HG02678 (cell line): ENCODE results near the gene UTS2R.
A peak's percentile ranks its signal among the peaks of the same experiment; 100 is the strongest.
"Not testable (repeated sequence)": the region's sequence is repeated elsewhere in the genome, so short reads cannot be mapped to it uniquely, and the experiment has no call there.

Source experiments
- ATAC-seq: cut with Tn5 transposase; IDR thresholded peaks from one replicate; pipeline ENCODE4 v1.9.1; 2021; ENCODE audit warnings: mild to moderate bottlenecking, moderate library complexity; ENCODE audit not compliant: unreplicated experiment

UTS2R gene

DNA sequence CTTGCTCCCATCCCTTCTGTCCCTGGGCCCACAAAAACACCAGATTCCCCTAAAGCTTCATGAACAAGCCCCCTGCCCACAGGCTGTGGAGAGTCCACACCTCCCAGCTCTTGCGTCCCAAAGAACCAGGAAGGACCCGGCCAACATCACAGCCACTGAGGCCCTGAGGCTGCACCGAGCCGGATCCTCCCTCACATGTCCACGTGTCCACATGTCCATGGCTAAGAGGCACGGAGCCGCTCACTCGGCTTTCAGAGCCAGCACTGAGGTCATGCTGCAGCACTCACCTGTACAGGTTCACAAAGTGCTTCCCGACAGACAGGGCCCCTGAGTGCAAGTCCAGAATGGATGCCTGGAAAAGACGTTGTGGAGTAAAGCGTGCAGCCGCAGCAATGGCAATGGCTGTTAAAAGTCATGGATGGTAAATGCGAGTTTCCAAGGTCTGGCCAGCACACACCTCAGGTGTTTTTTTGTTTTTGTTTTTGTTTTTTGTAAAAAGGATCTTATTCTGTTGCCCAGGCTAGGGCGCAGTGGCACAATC lies 34.6 kb downstream of the UTS2R start:
- ATAC-seq: no peak

DNA sequence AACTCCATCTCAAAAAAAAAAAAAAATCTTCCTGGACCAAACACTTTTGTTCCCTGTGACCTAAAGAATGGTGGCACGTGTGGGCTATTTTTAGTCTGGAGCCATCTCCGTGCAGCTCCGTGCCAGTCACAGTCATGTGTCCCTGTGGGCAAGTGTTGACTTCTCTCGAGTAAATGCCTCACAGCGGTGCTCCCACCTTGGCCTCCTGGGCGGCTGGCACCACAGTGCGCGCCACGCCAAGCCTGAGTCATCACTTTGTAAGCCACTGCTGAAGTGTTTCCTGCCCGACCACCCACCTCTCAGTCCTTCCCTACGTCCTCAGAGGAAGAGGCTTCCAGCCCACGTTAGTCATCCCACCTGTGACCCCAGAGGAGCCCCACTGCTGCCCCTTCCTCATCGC lies 35.7 kb downstream of the UTS2R start:
- ATAC-seq: no peak

DNA sequence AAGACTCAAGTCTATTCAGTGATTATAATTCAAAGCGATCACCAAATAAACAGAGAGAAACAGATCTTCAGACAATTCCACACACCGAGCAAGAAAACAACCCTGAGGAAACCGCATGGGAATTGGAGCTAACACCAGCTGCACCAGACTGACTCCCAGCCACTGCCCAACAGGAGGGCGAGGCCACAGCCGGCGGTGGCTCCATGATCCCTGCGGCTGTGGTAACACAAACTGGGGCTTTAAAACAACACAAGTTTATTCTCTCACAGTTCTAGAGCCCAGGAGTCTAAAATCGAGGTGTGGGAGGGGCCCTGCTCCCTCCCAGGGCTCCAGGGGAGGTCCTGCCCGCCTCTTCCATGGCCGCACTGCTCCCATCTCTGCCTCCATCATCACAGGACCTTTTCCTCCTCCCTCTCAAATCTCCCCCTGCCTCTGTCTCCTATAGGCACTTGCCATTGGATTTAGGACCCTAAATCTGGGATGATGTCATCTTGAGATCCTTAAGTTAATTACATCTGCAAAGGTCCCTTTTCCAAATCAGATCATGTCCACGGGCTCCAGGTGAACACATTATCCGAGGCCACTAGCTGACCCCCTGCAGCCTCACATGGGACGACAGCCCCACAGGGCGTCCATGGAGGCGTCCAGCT lies 36.8 kb downstream of the UTS2R start:
- no peak for ATAC-seq

DNA sequence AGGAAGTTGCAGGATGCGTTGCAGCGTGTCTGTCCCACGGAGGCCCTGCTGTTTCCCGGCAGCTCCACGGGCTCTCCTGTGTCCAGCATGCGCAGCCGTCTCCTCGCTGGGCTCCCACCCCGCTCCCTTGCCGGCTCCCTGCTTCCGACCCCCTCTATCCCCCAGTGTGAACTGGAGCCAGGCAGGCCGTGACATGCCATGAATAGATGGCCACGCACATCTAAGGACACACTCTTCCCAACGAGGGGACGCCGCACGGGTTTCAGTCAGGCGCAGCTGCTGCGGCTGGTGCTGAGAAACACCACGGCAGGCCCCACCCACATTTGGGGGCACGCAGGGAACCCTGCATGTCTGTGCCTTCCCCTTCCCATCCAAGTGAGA lies 37.4 kb downstream of the UTS2R start:
- no peak for ATAC-seq

DNA sequence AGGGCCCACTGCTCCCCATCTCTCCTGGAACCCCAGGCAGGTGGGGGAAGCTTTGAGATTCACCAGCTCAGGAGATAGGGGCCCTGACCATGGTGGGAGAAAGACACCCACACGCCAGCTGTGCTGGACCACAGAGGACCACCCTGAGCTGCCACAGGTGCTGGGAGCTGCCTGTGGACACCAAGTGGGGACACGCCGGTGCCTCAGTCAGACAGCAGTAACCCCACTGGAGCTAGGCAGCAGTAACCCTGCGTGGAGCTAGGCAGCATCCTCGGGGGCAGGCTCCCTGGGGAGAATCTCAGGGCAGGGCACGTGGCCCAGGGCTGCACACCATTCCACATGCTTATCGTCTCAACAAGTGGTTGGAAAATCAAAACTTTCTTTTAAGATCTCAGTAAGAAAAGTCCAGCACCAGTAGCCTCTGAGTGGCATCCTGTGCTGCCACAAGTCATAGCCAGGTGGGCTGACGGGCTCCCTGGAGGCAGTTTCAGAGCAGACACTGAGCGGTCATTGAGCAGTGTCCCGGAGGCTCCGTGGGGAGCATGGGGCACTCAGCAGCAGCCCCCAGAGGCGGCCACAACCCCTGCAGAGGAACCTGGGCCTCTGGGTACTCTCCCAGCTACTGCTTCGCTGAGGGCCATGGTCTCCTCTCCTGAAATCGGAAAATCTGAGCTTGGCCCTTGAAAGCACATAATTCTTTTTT lies 38.6 kb downstream of the UTS2R start:
- no peak for ATAC-seq

DNA sequence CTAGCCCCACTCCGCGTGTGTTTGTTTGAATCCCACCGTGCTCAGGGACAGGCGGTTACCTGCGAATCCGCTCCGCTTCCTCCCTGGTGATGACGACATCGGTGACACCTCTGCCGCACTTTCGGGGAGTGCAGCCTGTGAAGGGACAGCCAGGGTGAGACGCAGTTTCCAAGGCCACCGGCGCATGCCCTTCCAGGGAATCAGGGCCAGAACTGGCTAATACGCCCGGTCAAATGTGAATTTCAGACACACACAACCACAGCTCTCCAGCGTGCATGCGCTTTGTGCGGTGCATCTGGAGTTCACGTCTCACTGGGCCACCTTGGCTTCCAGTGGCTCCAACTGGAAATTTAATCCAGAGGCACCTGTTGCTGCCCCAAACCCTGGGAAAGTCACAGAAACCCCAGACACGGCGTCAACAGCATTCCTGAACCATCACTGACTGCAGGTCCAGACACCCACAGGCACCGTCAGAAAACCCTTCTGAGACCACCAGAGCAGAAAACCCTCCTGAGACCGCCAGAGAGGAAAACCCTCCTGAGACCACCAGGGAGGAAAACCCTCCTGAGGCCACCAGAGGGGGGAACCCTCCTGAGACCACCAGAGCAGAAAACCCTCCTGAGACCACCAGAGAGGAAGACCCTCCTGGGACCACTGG lies 40.0 kb downstream of the UTS2R start:
- no peak for ATAC-seq

DNA sequence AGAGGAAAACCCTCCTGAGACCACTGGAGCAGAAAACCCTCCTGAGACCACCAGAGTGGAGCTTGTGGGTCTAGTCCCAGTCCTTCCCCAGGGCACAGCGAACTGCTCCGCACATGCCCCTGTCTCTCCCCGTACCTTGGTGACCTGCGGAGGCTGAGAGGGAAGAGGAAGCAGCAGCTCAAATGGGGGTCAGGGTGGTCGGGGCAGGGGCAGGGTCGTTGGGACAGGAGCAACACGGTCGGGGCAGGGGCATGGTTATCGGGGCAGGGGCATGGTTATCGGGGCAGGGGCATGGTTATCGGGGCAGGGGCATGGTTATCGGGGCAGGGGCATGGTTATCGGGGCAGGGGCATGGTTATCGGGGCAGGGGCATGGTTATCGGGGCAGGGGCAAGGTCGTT lies 40.5 kb downstream of the UTS2R start:
- ATAC-seq: not testable (repeated sequence)

DNA sequence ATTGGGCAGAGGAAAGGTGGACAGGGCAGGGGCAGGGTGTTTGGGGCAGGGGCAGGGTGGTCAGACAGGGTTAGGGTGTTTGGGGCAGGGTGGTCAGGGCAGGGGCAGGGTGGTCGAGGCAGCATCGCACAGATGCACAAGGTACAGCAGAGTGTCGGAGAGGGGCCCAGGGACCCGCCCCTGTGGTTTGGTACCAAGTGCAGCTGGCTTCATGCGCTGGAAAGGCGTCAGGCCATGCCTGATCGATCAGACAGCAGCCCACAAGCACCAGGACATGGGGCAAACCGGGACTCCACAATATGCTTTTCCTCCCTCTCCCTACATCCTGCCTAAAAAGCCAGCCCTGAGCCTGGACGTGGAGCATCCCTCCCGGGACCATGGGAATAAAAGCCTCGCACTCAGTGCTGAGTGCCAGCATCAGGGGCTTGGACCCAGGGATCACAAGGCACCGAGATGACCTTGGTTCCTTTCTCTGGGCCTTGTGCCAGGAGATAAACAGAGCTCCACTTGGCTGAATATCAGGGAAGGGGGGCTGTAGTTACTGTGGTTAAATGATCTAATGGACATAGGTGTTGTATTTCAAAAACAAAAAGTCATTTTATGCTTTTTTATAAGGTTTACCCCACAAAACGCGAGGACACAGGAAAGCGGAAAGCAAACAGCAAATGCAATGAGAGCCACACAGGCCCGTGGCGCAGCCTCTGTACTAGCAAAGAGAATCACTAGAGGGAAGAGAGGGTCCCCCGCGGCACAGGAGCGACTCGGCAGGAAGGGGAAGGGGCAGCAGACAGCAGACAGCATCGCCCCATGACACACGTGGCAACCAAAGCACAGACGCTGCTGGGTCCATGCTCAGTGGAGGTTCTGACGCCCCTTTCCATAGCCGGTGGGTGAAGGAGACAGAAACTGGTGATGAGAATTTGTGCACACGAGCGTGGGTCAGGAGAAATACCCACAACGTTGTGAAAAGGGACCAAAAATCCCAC lies 41.3 kb downstream of the UTS2R start:
- ATAC-seq: no peak

DNA sequence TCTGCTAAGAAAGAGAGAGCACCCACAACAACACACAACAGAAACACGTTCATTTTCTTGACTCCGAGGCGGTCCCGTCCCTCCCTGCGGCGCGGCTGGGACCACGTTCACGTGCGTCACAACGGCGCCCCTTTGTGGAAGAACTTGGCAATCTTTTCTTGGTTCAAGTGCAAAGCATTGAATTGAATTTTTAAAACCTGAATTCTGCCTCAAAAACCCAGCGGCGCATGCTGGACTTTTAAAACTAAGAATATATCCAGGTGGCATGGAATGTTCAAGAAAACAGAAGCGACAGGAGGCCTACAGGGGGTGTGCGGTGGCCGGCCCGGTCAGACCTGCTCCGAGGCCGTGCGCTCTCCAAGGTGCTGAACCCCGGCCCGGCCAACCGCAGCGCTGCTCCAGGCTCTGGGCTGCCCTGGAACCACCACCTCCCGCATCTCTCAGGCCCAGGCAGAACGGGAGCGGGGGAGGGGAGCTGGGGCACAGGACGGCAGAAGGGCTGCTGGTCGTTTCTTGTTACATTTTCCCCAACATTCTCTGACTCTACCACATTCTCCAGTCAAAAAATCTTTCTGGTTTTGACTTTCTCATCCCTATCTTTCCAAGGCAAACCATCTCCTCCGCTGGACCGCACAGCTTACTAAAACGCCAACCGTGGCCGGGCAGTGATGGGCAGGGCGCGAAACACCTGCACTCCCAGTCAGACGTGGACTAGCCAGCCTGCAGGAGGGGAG lies 43.1 kb downstream of the UTS2R start:
- ATAC-seq: no peak

DNA sequence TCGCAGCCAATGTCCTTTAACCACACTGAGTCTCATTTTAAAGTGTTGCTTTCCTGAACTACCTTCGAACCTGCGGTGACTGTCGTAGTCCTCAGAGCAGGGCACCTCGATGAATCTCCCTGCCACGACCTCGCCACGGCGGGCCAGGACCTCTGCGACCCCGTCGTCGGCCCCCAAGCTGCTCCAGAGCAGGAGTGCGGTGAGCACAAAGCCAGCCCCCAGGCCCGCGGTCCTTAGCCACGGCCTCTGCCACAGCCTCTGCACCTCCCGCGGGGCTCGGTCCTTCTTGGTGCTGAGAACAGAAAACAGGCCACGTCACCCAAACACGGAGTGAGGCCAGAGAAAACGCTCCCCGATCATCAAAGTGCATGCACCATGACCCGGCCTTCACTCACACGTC lies 43.8 kb downstream of the UTS2R start:
- no peak for ATAC-seq

DNA sequence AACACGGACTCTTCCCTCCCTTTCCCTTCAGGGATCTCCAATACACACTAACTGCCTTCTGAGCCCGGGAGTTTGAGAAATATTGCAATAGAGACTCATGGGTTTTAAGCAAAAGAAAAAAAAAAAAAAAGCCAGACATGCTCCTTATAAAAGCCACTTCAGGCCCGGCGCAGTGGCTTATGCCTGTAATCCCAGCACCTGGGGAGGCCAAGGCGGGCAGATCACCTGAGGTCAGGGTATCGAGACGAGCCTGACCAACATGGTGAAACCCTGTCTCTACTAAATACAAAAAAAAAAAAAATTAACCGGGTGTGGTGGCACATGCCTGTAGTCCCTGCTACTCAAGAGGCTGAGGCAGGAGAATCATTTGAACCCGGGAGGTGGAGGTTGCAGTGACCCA lies 44.2 kb downstream of the UTS2R start:
- no peak for ATAC-seq

DNA sequence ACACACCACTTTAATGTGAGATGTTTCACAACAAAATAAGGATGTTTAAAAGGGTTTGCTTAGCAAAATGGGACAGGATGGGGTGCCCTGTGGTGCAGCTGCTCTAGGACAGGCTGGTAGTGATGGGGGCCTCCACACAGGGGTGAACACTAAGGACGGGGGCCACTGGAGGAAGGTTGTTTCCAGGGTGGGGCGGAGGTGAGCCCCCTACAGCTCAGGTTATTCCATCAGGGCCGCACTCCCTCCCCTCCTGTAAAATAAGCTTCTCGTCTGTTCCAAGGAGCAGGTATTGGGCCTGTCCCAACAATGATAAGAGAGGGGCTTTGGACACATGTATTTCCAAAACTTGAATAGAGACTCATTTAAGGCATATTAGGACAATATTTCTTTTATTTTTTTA lies 44.7 kb downstream of the UTS2R start:
- no peak for ATAC-seq

DNA sequence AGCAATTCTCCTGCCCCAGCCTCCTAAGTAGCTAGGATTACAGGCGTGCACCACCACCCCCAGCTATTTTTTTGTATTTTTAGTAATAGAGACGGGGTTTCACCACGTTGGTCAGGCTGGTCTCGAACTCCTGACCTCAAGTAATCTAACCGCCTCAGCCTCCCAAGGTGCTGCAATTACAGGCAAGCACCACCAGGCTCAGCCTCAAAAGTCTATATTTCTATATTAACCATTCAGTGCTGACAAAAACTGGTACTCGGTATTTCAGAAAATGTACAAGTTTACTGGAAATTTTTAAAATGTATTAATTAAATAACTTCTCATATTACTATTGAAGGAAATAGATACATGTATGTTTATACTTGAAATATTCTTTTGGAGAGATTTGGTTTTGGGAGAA lies 45.2 kb downstream of the UTS2R start:
- ATAC-seq: no peak

DNA sequence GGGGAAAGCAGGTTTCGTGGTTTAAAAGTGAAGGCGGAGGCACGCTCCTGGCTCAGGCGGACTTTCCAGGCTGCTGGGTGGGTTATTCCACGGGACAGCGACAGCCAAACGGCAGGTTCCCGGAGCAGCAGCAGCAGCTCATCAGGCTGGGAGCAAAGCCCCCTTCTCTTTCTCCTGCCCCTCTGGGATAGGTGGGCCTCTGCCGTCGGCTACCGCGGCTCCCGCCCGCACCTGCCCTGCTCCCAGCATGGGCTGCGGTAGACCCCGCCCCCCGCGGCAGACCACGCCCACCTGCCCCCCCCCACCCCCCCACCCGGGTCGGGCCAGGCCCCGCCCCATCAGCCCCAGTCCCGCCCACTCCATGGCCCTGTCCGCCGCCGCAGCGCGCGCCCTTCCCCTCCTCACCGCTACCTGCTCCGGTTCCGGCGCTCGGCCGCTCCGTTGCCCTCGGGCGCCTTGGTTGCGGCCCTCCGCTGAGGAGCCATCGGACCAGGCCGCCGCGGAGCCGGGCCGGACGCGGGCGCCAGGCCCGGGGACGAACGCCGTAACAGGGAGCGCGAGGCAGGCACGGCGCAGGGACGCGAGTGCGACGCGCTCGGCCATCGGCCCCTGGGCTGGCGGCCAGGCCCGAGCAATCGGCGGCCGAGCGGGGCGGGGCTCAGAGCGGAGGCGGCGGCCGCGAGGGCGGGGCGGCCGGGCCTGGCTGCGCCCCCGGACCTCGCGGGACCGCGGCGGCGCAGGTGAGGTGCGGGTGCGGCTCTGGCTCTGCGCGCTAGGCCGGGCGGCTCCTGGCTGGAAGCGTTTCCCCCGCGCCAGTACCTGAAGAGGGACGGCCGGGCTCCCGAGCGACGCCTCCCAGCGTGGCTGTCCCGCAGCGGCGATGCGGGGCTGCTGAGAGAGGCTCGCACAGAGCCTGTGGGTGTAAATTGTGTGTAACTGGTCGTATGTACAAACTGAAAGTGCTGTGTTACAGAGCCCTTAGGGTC lies 46.7 kb downstream of the UTS2R start, which contains the start of the genes HEXD and OGFOD3:
Gene HEXD, plus strand, starts transcription at position 347 of the 986 bp plus-strand sequence. CDS start 1,453 bp downstream, outside the sequence.
Gene OGFOD3, minus strand, starts transcription at position 586 of the 986 bp plus-strand sequence. Its CDS starts 101 bp downstream, at position 485.
- ATAC-seq: peak; percentile 86

DNA sequence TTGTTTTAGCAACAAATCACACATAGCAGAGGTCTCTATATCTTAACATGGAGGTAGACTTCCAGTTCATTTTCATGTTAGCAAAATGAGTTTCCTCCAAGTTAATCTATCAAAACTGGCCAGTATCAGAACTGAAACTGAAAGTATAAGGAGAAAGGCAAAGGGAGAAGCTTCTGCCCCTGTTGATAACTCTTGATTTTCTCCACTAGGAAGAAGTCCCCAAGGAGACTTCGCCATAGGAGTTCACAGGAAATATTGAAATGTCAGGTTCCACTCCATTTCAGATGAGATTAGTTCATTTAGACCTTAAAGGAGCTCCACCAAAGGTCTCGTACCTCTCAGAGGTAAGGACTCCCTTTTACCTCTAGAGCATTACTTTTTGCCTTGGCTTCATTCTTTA lies 48.0 kb downstream of the UTS2R start:
- ATAC-seq: no peak

DNA sequence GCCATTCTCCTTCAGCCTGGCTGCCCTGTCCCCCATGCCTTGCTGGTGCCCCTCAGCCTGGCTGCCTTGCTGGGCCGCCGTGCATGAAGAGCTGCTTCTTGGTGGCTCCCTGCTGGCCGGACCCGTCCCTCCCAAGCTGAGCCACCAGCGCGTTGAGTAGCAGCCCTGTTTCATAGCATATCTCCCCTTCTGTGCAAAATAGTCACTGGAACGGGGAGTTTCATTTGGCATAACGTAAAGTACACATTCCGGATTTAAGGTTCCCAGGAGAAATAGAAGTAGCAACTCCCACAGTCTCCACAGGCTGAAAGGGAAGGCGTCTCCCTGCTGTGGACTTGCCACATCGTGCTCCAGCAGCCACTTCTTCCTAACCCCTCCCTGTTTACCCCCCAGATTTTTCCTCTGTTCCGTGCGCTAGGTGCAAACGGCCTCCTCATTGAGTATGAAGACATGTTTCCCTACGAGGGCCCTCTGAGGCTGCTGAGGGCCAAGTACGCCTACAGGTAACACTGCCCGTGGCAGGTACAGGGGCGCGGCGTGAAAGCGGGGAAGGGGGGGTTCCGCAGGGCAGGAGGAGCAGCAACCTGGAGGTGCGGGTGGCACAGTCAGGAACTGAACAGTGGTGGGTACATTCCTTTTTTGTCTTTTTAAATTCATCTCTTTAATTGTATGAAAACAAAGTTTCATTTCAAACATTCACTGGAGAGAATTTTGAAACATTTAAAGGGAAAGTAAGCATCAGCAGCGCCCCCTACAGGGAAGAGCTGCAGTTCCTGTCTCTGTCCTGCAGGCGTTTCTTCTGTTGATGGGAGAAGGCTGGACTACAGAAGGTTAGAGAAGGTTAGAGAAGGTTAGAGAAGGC lies 52.7 kb downstream of the UTS2R start:
- no peak for ATAC-seq

DNA sequence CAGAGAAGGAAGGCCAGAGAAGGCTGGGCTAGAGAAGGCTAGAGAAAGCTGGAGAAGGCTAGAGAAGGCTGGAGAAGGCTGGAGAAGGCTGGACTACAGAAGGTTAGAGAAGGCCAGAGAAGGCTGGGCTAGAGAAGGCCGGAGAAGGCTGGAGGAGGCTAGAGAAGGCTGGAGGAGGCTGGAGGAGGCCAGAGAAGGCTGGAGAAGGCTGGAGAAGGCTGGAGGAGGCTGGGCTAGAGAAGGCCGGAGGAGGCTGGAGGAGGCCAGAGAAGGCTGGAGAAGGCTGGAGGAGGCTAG lies 53.2 kb downstream of the UTS2R start:
- no peak for ATAC-seq
